HG03565 (cell line): ENCODE data around the gene SMURF2.

ENCODE experiments used
- ATAC-seq: cut with Tn5 transposase; IDR thresholded peaks from one replicate; pipeline ENCODE4 v1.9.1; 2021; ENCODE audit warnings: mild to moderate bottlenecking, moderate library complexity; ENCODE audit not compliant: unreplicated experiment

Gene SMURF2

DNA sequence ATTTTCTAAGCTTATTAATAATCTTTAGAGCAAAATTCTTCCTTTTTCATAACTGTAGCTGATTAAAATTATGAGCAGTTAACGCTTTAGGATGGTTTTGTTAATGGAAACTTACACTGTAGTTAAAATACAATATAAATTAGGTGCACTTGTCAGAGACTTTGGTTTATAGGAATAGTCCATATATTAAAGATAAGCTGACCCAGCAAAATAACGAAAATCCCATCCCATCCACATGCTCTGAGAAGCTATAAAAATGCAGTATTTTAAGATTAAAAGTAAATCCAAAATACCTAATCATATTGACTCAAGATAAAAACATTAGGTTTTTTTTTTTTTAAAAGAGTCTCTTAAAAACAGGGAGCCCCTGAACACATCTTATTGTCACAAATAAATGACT, 117.4 kb downstream of the SMURF2 start:
- no peak for ATAC-seq

DNA sequence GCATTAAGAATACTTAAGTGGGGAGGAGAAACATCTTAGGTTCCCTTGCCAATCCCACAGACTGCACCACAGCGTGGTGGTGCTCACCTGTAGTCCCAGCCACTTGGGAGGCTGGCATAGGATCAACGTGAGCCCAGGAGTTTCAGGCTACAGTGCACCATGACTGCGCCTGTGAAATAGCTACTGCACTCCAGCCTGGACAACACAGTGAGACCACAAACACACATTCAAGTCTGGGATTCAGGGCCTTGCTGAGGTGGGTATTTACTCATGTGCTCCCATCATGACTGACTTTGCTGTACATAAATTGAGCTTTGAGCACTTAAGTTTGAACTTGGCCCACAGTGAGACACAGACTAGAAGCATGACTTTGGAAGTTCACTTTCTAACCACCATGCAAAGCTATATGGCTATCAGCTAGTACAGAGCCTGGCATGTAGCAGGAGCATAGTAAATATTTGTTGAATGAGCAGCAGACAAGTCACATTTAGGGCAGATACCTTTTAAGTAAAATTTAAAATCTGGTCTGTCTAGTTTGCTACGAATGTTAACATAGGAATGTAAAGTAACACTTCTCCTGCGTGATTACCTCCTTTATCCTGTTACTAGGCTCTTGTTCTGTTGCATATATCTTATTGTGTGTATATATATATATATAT, 121.9 kb downstream of the SMURF2 start:
- no peak for ATAC-seq

- ATAC-seq: no peak
These were observed 123.5 kb downstream of the SMURF2 start for GRCh38 chr17:64538508-64539130.

DNA sequence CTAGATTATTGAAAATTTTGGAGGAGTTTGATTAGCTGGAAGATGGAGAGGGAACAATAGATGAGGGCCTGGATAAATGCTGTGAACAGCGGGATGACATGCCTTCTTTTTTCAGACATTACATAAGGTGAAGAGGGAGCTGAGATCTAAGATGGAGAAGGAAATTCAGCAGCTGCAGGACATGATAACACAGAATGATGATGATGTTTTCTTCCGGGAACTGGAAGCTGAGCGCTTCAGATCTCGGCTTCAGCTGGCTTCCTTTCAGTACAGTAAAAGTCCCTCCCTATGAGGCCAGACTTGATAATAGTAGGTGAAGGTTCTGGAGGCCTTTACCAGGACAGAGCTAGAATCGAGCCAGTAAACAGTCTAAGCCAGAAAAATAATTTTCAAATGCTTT, 124.6 kb downstream of the SMURF2 start:
- ATAC-seq: no peak

GRCh38 chr17:64536913-64537312, 125.2 kb downstream of the SMURF2 start:
- no peak for ATAC-seq

- ATAC-seq: no peak
These were observed 126.8 kb downstream of the SMURF2 start for GRCh38 chr17:64535357-64535756.

DNA sequence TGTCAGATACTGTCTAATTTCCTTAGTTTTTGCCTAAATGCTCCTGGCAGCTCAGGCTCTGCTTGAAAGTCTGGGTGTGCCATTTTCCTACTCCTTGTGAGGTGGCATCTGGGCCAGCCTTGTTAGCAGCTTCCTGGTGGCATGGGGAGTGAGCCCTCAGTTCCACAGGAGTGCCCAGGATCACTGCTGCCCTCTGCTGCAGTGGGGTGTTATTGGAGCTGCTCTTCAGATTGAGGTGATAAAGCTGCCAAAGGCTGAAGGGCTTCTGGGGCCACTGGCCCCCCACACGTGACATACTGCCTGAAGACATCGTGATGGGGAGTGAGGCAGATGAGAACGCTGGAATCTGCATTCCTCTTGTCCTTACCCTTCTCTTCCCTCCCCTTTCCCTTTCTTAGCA, 127.9 kb downstream of the SMURF2 start:
- no peak for ATAC-seq

GRCh38 chr17:64533784-64534183, 128.3 kb downstream of the SMURF2 start:
- no peak for ATAC-seq

- ATAC-seq: no peak
These were observed 129.7 kb downstream of the SMURF2 start for GRCh38 chr17:64532409-64532808.

DNA sequence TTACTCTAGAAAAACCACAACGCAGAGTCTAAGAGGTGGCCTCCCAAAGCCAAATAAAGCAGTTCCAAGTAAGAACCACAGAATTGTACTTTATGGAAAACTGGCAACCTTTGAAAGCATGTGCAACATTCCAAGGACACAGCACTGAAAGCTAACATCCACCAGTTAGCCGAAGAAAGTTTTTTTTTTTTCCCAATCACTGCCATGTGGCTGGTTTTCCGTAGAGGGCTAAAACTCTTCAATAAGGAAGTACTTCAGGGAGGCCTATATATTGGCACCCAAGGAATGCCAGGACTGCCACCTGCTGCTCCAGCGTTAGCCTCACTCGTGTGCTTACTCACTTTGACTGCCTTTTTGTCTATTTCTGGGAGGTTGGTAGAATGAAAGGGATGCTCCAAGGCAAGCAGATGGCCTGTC, 130.1 kb downstream of the SMURF2 start:
- no peak for ATAC-seq

DNA sequence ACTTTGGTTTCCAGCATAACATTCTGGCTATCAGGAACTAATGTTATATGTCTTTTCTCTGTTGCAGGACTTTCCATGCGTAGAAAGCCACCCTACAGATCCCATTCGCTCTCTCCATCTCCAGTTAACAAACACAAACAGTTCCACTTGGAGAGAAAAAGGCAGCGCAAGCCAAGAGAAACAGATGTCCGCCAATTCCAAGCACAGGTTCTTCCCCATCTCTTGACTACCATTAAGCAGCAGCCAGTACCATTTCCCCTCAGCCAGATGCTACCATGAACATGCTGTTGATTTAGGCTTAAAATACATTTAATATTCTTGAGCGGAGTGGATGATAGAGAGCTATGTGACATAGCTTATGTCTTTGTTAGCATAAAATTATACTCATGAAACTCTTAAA, 132.9 kb downstream of the SMURF2 start:
- no peak for ATAC-seq

DNA sequence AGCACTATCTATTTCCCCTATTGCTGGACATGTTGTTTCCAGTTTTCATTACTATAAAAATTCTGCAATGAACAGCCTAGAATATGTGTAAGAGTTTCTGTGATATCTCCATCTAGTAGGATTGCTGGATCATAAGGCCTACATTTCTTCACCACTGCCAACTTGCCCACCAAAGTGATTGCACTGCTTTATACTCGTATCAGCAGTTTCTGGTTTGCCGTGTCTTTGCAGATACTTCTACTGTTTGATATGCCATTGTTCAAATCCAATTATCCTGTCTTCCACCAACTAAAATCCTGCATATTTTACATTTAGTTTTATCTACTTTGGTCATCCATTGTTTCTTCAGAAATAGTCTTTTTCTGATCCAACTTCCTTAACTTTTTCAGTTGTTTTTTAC, 134.2 kb downstream of the SMURF2 start:
- no peak for ATAC-seq

GRCh38 chr17:64520359-64520758, 141.7 kb downstream of the SMURF2 start:
- ATAC-seq: no peak

DNA sequence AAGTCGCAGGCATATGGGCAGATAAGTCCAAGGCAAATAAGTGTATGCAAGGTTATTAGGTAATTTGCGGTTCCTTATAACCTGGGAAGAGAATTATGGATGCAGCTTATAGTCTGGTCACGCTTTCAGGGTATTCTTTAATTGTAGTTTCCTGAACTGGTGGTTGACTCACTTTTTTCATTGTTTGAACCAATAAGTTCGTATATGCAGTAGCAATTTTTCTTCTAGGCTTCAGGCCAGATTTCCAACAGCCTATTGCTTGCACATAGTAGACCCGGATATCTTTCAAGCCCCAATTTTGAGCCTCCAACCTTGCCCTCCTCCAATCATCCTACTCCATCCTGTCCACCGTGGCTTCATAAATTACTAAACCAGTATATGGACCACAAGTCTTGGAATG, 142.5 kb downstream of the SMURF2 start:
- no peak for ATAC-seq

DNA sequence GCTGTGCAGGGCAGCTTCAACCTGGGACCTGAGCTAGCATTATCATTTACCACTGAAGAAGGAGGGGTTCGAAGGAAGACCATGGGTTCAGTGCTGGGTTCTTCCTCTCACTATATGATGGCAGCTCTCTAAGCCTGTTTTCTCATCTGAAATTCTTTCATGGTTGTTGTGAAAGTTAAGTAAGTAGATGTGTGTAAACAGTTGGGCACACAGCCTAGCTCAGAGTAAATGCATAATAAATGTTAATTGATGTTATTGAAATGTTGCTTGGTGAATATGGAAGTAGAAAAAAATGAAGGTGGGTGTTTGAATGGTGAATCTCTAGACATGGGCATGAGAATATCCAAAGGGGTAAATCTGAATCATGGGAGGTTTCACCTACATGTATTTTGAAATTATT, 146.3 kb downstream of the SMURF2 start:
- ATAC-seq: no peak

- no peak for ATAC-seq
These were observed 146.7 kb downstream of the SMURF2 start for GRCh38 chr17:64515419-64515818.

DNA sequence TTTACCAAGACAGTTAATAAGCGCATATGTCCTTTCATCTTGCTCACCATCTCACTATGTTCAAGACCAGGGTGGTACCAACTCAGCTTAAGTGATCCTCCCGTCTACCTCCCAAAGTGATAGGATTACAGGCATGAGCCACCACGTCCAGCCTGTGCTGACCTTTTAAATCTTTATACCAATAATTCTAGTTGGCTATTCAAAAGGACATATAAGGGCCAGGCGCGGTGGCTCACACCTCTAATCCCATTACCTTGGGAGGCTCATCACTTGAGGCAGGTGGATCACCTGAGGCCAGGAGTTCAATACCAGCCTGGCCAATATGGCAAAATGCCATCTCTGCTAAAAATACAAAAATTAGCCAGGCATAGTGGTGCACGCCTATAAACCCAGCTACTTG, 152.9 kb downstream of the SMURF2 start:
- ATAC-seq: no peak

GRCh38 chr17:64508683-64509082, 153.4 kb downstream of the SMURF2 start:
- no peak for ATAC-seq

DNA sequence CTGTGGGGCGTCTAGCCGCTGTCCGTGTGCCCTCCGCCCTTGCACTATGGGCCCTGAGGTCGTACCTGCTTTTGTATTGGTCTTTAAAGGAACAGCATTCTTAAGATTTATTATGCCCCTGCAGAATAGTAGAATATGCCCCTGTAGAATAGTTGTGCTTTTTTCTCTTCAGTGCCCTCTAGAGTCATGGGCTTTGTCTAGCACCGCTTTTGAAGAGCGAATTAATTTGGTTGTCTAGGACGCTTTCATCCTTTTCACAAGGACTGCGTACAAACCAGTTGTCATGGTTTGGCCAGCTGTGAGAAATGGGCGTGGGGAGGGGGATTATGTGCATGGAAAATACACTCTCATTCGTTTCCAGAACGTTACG, 154.7 kb downstream of the SMURF2 start:
- ATAC-seq: peak; percentile 18

- peak; percentile 39 for ATAC-seq
These were observed 155.3 kb downstream of the SMURF2 start, which contains the start of gene CEP95 for GRCh38 chr17:64506576-64507412. Gene CEP95 (plus strand): TSS chr17:64506977. CDS start chr17:64507098, 121 bp downstream.

- ATAC-seq: peak; percentile 50
These were observed 155.9 kb downstream of the SMURF2 start, which contains the start of gene DDX5 for GRCh38 chr17:64506201-64506575. Gene DDX5 (minus strand): TSS chr17:64506289. CDS start chr17:64506119, 170 bp downstream.
